Activated naive CD4-positive, alpha-beta T cell treated with anti-CD3 and anti-CD28 coated beads, Interleukin-2, amount 50 U/mL, for 24 hours (primary cell): Measurements from ENCODE around the gene GNG7.
A peak's percentile ranks its signal among the peaks of the same experiment; 100 is the strongest.
"Not testable (repeated sequence)": the region's sequence is repeated elsewhere in the genome, so short reads cannot be mapped to it uniquely, and the experiment has no call there.

ENCODE experiments used
- H3K27ac Mint-ChIP-seq: one replicate; pipeline ENCODE4 v1.8.0; 2021; ENCODE audit warnings: mild to moderate bottlenecking, mixed read lengths
- H3K27me3 Mint-ChIP-seq: one replicate; pipeline ENCODE4 v1.8.0; 2021; ENCODE audit warnings: mixed read lengths
- H3K36me3 Mint-ChIP-seq: one replicate; pipeline ENCODE4 v1.8.0; 2021; ENCODE audit warnings: mixed read lengths
- H3K4me1 Mint-ChIP-seq: one replicate; pipeline ENCODE4 v1.8.0; 2021; ENCODE audit warnings: mixed read lengths
- H3K4me3 Mint-ChIP-seq: one replicate; pipeline ENCODE4 v1.8.0; 2021; ENCODE audit warnings: mild to moderate bottlenecking, mixed read lengths
- H3K9me3 Mint-ChIP-seq: one replicate; pipeline ENCODE4 v1.8.0; 2021; ENCODE audit warnings: mixed read lengths

The GNG7 gene

DNA sequence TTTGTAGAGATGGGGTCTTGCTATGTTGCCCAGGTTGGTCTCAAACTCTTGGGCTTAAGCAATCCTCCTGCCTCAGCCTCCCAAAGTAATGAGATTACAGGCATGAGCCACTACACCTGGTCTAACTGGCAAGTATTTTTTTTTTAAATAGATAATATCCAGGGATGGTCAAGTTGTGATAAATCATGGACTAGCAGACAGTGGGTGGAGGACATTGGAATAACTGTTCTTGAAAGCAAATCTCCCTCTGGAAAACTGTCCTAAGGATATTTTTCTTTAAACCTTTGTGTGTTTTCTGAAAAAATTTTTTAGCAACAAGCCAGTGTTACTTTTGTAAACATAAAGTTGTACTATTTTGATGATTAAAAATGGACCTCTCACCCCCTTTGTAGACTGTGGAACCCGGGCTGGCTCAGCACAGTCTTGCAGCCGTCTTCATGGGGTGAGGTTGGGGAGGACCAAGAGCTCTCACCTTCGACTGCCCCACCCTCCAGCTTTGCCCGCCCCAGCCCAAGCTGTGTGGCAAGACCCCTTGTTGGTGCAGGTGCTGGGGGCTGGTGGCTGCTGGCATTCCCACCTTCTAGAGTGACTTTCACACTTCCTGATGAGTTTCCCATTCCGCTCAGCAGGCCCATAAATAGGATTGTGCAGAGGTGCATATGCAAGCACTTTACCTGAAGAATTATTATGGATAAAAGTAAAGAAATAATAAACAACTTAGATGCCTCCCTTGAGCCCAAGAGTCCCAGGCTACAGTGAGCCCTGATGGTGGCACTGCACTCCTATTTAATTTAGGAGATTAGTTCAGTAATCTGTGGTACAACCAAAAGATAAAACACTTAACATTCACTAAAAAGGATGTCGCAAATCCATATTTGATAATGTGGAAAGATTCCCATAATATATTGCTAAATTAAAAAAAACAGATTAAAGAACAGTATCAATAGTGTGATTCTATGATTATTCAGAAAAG lies 119.2 kb downstream of the GNG7 start:
- Mint-ChIP-seq H3K9me3 (no peaks in the 10 kb centered on the region), H3K4me3 (no peak overlapping the region), H3K4me1 (peaks cover 2% of the 10 kb centered on the region), H3K27ac (no peak overlapping the region), H3K27me3 (no peaks in the 10 kb centered on the region), H3K36me3 (peaks cover 2% of the 10 kb centered on the region)

DNA sequence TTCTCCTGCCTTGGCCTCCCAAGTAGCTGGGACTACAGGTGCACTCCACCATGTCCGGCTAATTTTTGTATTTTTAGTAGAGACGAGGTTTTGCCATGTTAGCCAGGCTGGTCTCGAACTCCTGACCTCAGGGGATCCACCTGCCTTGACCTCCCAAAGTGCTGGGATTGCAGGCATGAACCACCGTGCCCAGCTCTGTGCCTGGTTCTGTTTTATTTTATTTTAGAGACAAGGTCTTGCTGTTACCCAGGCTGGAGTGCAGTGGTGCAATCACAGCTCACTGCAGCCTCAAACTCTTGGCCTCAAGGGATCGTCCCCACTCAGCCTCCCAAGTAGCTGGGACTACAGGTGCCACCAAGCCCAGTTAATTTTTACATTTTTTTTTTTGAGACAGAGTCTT lies 122.1 kb downstream of the GNG7 start:
- H3K9me3 Mint-ChIP-seq, H3K4me1 Mint-ChIP-seq, H3K27me3 Mint-ChIP-seq, H3K27ac Mint-ChIP-seq, H3K36me3 Mint-ChIP-seq, H3K4me3 Mint-ChIP-seq: not testable (repeated sequence)

DNA sequence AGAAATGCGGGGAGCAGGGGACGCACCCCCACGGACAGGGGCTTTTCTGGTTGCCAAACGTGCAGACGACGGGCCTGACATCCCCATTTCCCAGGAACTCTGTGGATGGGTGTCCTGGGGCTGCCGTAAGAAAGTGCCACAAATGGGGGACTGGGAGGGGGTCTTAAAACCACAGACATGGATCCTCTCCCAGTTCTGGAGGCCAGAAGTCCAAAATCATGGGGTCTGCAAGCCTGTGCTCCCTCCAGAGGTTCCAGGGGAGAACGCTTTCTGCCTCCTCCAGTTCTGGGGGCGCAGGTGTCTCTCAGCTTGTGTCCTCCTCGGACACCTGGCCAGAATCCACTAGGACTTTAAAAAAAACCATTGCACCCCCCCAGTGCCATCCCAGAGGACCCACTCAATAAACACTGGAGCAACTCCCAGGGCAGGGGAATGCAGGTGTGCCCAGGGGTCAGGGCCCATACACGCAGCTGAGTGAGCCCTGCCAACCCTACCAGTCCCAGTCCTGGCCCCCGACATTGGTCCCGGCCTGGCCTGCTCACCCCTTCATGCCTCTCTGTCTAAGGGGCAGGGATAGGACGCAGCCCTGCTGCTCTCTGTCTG lies 122.7 kb downstream of the GNG7 start:
- Mint-ChIP-seq H3K27ac (no peak overlapping the region), H3K27me3 (no peaks in the 10 kb centered on the region), H3K36me3 (peaks cover 2% of the 10 kb centered on the region), H3K4me3 (no peak overlapping the region), H3K4me1 (peaks cover 5% of the 10 kb centered on the region), H3K9me3 (no peaks in the 10 kb centered on the region)

DNA sequence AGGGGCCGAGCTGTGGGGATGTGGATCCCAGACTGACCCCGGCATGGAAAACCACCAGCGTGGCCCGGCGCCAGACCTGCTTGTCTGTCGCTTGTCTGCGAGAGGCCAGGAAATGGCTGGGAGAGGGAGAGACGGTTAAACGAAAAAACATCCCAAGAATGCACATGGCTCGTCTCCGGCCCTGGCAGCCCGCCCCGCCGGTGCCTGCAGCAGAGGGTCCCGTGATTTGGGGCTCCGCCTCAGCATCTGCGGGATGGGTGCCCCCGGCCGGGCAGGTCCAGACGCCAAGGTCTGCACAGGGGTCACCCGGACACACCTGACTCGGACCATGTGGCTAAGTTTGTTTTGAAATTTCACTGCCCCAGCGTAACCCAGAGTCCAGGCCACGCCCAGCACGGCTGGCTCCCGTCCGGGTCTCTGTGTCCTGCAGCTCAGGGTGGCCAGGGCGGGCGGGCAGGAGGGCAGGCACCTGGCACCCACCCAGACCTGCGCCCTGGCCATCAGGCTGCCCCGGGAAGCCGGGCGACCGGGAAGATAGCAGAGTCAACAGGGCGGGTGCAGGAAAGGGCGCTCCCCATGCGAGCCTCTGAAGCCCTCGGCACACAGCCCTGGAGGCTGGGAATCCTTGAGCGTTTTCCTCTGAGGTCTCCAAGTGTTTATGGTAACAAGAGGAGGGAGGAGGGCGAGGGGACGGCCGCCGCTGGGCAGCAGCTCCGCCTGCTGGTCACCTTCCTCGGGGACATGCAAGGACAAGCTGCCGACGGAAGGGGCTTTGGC lies 123.4 kb downstream of the GNG7 start:
- peaks cover 5% of the 10 kb centered on the region for H3K4me1 Mint-ChIP-seq

DNA sequence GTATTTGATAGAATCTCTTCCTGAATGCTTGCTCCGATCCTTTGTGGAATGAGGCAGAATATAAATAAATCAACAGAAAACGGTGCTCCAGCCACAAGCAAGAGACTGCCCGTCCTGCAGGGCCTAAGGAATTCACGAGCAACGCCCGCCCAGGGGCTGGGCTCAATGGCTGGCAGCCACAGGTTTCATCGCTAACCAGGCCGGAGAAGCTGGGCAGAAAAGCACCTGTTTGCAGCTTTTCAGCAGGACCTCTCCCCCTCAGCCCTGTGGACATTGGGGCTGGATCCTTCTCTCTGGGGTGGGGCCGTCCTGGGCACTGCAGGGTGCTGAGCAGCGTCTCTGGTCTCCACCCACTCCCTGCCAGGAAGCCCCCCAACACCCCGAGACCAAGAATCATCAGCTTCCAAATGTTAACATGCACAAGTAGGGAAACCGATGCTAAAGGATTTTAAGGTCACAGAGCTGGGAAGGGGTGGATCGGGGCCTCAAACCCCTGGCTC lies 124.1 kb downstream of the GNG7 start:
- peak overlapping the region; percentile 36 for H3K4me3 Mint-ChIP-seq
- H3K27ac Mint-ChIP-seq = no peak overlapping the region

More for the DNA sequence above, 123.4 kb downstream of the GNG7 start:
- H3K9me3 Mint-ChIP-seq = no peaks in the 10 kb centered on the region
- H3K36me3 Mint-ChIP-seq = peaks cover 2% of the 10 kb centered on the region
- H3K27me3 Mint-ChIP-seq = no peaks in the 10 kb centered on the region
- H3K4me3 Mint-ChIP-seq = peak overlapping the region; percentile 36
- no peak overlapping the region for H3K27ac Mint-ChIP-seq

DNA sequence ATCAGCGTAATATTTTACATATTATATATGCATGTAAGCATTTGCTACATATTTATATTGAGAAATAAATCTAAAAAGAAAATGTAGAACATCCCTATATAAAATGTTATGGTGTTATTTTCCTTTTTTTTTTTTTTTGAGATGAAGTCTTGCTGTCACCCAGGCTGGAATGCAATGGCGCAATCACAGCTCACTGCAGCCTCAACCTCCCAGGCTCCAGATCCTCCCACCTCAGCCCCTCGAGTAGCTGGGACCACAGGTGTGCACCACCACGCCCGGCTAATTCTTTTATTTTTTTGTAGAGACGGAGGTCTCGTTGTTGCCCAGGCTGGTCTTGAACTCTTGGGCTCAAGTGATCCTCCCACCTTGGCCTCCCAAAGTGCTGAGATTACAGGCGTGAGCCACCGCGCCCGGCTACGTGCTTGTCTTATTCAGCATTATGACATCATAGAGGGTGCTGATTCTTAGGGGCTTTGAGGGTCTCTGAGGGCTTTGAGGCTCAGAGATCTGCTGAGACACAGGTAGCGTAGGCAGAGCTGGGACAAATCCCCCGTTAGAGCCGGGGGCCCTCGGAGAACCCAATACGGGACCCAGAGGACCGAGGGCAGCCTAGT lies 124.7 kb downstream of the GNG7 start:
- H3K9me3 Mint-ChIP-seq = no peaks in the 10 kb centered on the region
- peak overlapping the region; percentile 23 for H3K4me3 Mint-ChIP-seq
- no peaks in the 10 kb centered on the region for H3K27me3 Mint-ChIP-seq
- peaks cover 5% of the 10 kb centered on the region for H3K4me1 Mint-ChIP-seq
- peaks cover 2% of the 10 kb centered on the region for H3K36me3 Mint-ChIP-seq
- no peak overlapping the region for H3K27ac Mint-ChIP-seq

More for the DNA sequence above, 124.1 kb downstream of the GNG7 start:
- Mint-ChIP-seq H3K9me3 (no peaks in the 10 kb centered on the region), H3K4me1 (peaks cover 5% of the 10 kb centered on the region), H3K27me3 (no peaks in the 10 kb centered on the region), H3K36me3 (peaks cover 2% of the 10 kb centered on the region)

DNA sequence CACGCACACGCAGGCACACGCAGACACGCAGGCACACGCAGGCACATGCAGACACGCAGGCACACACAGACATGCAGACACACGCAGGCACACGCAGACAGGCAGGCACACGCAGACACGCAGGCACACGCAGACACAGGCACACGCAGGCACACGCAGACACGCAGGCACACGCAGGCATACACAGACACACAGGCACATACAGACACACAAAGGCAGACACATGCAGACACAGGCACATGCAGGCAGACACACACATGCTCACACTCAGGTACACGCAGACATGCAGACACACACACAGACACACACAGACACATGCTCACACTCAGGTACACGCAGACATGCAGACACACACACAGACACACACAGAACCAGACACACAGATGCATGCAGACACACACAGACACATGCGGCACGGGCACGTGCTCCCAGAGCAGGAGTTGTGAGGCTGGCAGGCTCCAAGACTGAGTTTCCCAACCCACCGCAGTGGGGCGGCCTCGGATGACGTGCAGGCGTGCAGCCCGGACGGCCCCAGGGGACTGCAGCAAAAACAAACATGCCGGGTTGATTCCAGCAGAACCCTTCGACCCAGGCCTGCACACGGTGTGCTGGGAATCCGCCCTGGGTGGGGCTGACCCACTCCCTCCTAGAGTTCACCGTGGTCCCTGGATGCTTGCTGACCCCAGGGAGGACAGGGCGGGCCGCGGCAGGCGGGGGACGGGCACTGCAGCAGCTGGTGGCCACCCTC lies 126.6 kb downstream of the GNG7 start:
- H3K27me3 Mint-ChIP-seq = no peaks in the 10 kb centered on the region
- no peaks in the 10 kb centered on the region for H3K36me3 Mint-ChIP-seq
- H3K4me1 Mint-ChIP-seq = peaks cover 5% of the 10 kb centered on the region
- H3K27ac Mint-ChIP-seq = no peak overlapping the region
- no peaks in the 10 kb centered on the region for H3K9me3 Mint-ChIP-seq
- H3K4me3 Mint-ChIP-seq = no peak overlapping the region

DNA sequence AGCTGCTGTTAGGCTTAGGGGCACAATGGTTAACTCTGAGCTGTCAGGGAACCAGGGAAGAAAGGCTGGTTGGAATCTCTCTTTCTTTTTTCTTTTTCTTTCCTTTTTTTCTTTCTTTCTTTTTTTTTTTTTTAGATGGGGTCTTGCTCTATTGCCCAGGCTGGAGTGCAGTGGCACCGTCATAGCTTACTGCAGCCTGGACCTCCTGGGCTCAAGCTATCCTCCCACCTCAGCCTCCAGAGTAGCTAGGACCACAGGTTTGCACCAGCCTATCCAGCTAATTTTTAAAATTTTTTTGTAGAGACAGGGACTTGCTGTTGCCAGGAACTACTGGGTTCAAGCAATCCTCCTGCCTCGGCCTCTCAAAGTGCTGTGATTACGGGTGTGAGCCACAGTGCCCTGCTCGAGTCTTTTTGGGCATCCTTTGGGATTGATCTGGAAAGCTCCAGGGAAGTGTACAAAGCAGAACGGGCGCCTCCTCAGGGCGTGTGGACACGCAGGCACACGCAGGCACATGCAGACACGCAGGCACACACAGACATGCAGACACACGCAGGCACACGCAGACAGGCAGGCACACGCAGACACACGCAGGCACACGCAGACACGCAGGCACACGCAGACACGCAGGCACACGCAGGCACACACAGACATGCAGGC lies 127.4 kb downstream of the GNG7 start:
- H3K36me3 Mint-ChIP-seq = peaks cover 1% of the 10 kb centered on the region
- no peak overlapping the region for H3K27ac Mint-ChIP-seq
- no peaks in the 10 kb centered on the region for H3K27me3 Mint-ChIP-seq
- no peak overlapping the region for H3K4me3 Mint-ChIP-seq
- H3K4me1 Mint-ChIP-seq = peaks cover 5% of the 10 kb centered on the region
- H3K9me3 Mint-ChIP-seq = no peaks in the 10 kb centered on the region

DNA sequence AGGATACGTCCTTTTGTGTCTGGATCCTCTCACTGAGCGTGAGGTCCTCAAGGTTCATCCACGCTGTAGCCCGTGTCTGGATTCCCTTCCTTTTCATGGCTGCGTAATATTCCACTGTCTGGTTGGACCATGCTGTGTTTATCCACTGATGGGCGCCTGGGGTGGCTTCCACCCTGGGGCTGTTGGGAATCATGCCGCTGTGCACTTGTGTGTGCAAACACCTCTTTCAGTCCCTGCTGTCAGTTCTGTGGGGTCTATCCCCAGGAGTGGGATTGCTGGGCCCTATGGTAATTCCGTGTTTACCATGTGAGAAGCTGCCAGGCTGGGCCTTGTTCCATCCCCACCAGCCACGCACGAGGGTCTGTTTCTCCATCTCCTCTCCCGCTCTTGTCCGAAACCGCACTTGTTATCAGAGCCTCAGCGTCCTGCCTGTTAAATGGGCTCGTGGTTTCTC lies 128.0 kb downstream of the GNG7 start:
- H3K27me3 Mint-ChIP-seq = no peaks in the 10 kb centered on the region
- H3K4me3 Mint-ChIP-seq = no peak overlapping the region
- H3K4me1 Mint-ChIP-seq = peaks cover 5% of the 10 kb centered on the region
- H3K36me3 Mint-ChIP-seq = peaks cover 2% of the 10 kb centered on the region
- no peak overlapping the region for H3K27ac Mint-ChIP-seq
- no peaks in the 10 kb centered on the region for H3K9me3 Mint-ChIP-seq

DNA sequence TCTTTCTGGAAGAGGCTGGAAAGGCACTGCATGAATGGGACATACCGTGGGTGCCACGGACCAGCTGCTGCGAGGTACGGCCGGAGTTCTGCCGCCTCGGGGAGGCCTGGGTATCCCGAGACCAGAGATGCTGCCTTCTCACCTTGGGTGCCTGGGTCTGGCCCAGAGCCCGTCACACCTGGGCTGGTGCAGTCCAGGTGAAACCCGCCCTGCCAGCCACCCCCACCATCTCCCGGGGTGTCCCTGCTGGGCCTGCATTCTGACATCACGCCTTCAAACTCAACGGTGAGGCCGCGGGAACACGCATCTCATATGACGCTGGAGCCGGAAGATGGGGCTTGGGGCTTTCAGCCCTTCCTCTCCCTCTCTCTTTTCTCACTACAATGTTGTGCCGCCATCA lies 128.6 kb downstream of the GNG7 start:
- Mint-ChIP-seq H3K27ac (no peak overlapping the region), H3K27me3 (no peaks in the 10 kb centered on the region), H3K36me3 (peaks cover 2% of the 10 kb centered on the region), H3K4me3 (no peak overlapping the region), H3K9me3 (no peaks in the 10 kb centered on the region), H3K4me1 (peaks cover 5% of the 10 kb centered on the region)

DNA sequence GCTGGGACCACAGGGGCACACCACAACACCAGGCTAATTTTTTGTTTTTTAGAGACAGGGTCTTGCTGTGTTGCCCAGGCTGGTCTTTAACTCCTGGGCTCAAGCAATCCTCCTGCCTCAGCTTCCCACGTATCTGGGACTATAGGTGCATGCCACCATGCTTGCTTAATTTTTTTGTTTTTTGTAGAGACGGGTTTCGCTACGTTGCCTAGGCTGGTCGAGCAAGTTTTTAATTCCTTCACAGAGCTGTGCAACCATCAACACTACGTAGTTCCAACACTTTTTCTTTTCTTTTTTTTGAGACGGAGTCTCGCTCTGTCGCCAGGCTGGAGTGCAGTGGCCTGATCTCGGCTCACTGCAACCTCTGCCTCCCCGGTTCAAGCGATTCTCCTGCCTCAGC lies 130.3 kb downstream of the GNG7 start:
- H3K27me3 Mint-ChIP-seq, H3K4me1 Mint-ChIP-seq, H3K9me3 Mint-ChIP-seq: not testable (repeated sequence)

DNA sequence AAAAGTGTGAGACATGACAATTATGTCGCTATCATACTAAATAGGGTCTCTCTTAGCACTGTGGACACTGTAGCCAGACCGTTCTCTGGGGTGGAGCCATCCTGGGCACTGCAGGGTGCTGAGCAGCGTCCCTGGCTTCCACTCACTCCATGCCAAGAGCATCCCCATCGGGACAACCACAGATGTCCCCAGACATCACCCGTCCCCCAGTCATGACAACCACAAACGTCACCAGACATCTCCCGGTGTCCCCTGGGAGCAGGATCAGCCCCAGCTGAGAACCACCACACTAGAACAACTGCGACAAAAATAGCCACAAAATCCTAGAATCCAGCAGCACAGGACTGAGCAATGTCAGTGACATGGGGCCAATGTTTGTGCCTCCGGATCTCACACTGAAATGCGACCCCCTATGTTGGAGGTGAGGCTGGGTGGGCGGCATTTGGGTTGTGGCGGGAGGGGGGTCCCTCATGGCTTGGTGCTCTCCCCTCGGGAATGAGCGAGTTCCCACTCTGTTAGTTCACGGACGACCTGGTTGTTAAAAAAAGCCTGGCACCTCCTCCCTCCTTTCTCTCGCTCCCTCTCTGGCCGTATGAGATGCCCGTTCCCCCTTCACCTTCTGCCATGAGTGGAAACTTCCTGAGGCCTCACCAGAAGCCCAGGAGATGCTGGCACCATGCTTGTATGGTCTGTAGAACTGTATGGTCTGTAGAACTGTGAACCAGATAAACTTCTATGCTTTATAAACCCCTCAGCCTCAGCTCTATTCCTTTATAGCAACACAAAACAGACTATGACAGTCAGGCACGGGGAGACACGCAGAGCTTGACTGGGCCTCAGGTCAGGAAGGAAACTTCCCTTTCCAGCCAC lies 132.7 kb downstream of the GNG7 start:
- Mint-ChIP-seq H3K4me3 (no peak overlapping the region), H3K36me3 (peaks cover 2% of the 10 kb centered on the region), H3K27me3 (no peaks in the 10 kb centered on the region), H3K9me3 (no peaks in the 10 kb centered on the region), H3K4me1 (peaks cover 11% of the 10 kb centered on the region), H3K27ac (no peak overlapping the region)

More for the DNA sequence above, 130.3 kb downstream of the GNG7 start:
- H3K4me3 Mint-ChIP-seq, H3K27ac Mint-ChIP-seq, H3K36me3 Mint-ChIP-seq: not testable (repeated sequence)

DNA sequence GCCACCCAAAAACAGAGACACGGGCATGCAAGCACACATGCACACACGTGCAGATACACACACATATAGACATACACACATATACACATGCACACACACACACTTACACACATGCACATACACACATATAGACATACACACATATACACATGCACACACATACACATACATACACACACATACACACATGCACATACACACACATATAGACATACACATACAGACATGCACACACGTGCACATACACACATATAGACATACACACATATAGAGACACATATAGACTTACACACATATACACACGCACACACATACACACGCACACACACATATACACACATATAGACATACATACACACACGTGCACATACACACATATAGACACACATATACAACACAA lies 134.5 kb downstream of the GNG7 start:
- H3K27me3 Mint-ChIP-seq = no peaks in the 10 kb centered on the region
- no peaks in the 10 kb centered on the region for H3K9me3 Mint-ChIP-seq
- no peak overlapping the region for H3K4me3 Mint-ChIP-seq
- no peak overlapping the region for H3K27ac Mint-ChIP-seq
- peaks cover 13% of the 10 kb centered on the region for H3K4me1 Mint-ChIP-seq
- peaks cover 2% of the 10 kb centered on the region for H3K36me3 Mint-ChIP-seq
